ENCODE measurements around the gene AQP2.

AQP2 gene

DNA sequence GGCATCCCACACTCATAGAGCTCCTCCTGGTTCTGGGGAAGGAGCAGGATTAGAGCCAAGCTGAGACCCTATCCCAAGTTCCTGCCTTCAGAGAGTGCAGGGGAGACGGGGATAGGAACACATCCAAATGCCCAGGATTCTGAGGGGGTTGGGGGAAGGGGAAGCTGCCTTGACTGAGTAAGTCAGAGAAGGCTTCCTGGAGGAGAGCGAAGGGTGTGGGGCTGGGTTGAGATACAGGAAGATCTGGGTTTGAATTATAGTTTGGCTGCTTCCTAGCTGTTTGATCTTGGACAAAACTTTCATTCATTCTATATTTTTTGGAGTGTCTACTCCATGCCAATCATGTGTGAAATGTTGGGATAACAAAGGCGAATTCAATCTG, 8.0 kb upstream of the AQP2 start:
- no peak for TF ChIP-seq FOXP2 (optimal IDR thresholded peaks at IDR 0.05; ENCODE audit: borderline replicate concordance, extremely low read depth, extremely low read length, insufficient read depth)
- TF ChIP-seq SIN3A (IDR thresholded peaks at IDR 0.05; ENCODE audit: borderline replicate concordance, insufficient read depth, low read length) = no peak
- TF ChIP-seq, protein P1, sequence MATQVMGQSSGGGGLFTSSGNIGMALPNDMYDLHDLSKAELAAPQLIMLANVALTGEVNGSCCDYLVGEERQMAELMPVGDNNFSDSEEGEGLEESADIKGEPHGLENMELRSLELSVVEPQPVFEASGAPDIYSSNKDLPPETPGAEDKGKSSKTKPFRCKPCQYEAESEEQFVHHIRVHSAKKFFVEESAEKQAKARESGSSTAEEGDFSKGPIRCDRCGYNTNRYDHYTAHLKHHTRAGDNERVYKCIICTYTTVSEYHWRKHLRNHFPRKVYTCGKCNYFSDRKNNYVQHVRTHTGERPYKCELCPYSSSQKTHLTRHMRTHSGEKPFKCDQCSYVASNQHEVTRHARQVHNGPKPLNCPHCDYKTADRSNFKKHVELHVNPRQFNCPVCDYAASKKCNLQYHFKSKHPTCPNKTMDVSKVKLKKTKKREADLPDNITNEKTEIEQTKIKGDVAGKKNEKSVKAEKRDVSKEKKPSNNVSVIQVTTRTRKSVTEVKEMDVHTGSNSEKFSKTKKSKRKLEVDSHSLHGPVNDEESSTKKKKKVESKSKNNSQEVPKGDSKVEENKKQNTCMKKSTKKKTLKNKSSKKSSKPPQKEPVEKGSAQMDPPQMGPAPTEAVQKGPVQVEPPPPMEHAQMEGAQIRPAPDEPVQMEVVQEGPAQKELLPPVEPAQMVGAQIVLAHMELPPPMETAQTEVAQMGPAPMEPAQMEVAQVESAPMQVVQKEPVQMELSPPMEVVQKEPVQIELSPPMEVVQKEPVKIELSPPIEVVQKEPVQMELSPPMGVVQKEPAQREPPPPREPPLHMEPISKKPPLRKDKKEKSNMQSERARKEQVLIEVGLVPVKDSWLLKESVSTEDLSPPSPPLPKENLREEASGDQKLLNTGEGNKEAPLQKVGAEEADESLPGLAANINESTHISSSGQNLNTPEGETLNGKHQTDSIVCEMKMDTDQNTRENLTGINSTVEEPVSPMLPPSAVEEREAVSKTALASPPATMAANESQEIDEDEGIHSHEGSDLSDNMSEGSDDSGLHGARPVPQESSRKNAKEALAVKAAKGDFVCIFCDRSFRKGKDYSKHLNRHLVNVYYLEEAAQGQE (IDR thresholded peaks at IDR 0.05; ENCODE audit: insufficient read depth in 1 of 2, low read depth in 2 of 2, low read length in 2 of 2) = no peak
- no peak for TF ChIP-seq TAF1 (IDR thresholded peaks at IDR 0.05; ENCODE audit: borderline replicate concordance, insufficient read depth, low read length)

DNA sequence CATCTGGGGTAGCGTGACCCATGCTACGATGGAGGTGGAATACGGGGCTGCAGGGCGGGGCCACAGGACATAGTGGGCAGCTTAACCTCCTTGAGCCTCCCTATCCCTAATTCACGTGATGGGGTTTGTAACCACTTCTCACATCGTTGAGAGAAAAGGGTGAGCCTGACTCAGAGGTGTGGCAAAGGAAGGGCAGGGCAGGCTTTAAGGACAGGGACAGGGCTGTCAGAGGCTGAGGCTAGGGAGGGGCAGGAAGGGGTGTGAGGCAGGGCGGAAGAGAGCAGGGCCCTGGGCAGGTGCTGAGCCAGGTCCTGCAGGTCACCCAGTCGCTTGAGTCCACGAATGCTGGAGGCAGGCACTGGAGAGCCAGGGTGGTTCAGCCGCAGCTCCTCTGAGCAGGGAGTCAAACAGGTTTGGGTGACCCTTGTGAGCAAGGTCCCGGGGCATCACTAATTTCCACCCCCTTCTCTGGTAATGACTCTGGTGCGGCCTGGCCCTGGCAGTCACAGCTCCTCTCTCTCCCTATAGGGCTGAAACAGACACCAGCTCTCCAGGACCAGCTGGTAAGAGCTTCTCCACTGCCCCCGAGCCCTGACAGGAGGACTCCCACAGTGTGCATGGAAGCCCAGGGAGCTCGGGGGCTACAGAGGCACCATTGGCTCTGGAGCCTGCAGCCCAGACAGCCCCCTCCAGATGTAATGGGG, 7.5 kb upstream of the AQP2 start:
- TF ChIP-seq FOXP2 (optimal IDR thresholded peaks at IDR 0.05; ENCODE audit: borderline replicate concordance, extremely low read depth, extremely low read length, insufficient read depth) = no peak
- no peak for TF ChIP-seq POLR2AphosphoS5 (IDR thresholded peaks at IDR 0.05; ENCODE audit: low read depth, low read length)
- no peak for TF ChIP-seq TAF1 (IDR thresholded peaks at IDR 0.05; ENCODE audit: borderline replicate concordance, insufficient read depth, low read length)
- TF ChIP-seq, protein P1 (IDR thresholded peaks at IDR 0.05; ENCODE audit: insufficient read depth in 1 of 2, low read depth in 2 of 2, low read length in 2 of 2) = no peak
- no peak for TF ChIP-seq SIN3A (IDR thresholded peaks at IDR 0.05; ENCODE audit: borderline replicate concordance, insufficient read depth, low read length)

DNA sequence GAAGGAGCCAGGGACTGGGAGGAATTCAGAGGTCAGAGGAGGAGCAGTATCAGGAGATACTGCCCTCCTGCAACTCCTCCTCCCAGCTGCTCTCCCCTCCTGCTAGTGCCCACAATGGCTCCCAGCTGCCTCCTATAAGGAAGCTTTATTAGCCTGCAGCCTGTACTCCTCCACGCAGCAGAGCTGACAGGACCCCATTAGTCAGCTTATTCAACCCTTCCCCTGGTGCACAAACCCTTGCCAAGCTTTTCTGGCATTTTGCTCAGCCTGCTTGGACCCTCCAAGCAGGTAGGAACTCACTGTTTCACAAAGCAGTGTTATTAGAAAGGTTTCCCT, 6.9 kb upstream of the AQP2 start:
- TF ChIP-seq POLR2AphosphoS5 (IDR thresholded peaks at IDR 0.05; ENCODE audit: low read depth, low read length) = no peak
- TF ChIP-seq SIN3A (IDR thresholded peaks at IDR 0.05; ENCODE audit: borderline replicate concordance, insufficient read depth, low read length) = no peak
- TF ChIP-seq TAF1 (IDR thresholded peaks at IDR 0.05; ENCODE audit: borderline replicate concordance, insufficient read depth, low read length) = no peak
- TF ChIP-seq, protein P1 (IDR thresholded peaks at IDR 0.05; ENCODE audit: insufficient read depth in 1 of 2, low read depth in 2 of 2, low read length in 2 of 2) = no peak
- TF ChIP-seq FOXP2 (optimal IDR thresholded peaks at IDR 0.05; ENCODE audit: borderline replicate concordance, extremely low read depth, extremely low read length, insufficient read depth) = no peak

DNA sequence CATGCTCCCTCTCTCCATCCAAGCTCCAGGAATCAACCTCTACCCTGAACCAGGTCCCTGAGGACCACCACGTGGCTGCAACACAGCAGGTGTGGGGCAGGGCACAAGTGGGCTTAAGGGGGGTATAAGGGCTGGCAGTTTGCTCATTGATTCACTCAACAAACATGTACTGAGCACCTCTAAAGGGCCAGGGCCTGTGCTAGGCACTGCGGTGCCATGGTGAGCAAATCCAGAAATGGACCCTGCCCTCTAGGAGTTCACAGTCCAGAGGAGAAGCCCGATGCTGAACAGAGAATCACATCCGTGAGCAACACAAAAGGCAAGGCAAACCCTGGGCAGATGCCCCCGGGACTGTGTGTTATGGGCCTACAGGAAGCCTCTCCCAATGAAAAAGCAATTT, 6.5 kb upstream of the AQP2 start:
- TF ChIP-seq SIN3A (IDR thresholded peaks at IDR 0.05; ENCODE audit: borderline replicate concordance, insufficient read depth, low read length) (no peak), FOXP2 (optimal IDR thresholded peaks at IDR 0.05; ENCODE audit: borderline replicate concordance, extremely low read depth, extremely low read length, insufficient read depth) (no peak), POLR2AphosphoS5 (IDR thresholded peaks at IDR 0.05; ENCODE audit: low read depth, low read length) (no peak), TAF1 (IDR thresholded peaks at IDR 0.05; ENCODE audit: borderline replicate concordance, insufficient read depth, low read length) (no peak)
- TF ChIP-seq, protein P1 (IDR thresholded peaks at IDR 0.05; ENCODE audit: insufficient read depth in 1 of 2, low read depth in 2 of 2, low read length in 2 of 2) = no peak

DNA sequence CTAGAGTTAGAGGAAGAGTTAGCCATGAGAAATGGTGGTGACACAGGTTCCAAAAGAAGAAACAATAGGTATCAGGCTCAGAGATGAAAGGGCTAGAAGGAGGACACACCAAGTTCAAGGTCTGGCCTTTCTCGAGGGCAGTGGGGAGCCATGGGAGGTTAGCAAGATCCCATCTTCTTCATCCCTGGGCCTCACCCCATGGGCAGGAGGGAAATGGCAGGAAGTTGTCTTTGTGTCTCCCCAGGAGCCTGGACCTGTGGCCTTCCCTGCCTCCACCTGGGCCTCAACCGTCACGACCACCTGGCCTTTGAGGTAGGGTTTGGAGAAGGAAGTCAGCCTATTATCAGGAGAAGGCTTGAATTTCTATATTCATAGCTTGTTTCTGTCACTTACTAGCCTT, 5.8 kb upstream of the AQP2 start:
- no peak for TF ChIP-seq SIN3A (IDR thresholded peaks at IDR 0.05; ENCODE audit: borderline replicate concordance, insufficient read depth, low read length)
- TF ChIP-seq FOXP2 (optimal IDR thresholded peaks at IDR 0.05; ENCODE audit: borderline replicate concordance, extremely low read depth, extremely low read length, insufficient read depth) = no peak
- TF ChIP-seq, protein P1 (IDR thresholded peaks at IDR 0.05; ENCODE audit: insufficient read depth in 1 of 2, low read depth in 2 of 2, low read length in 2 of 2) = no peak
- TF ChIP-seq TAF1 (IDR thresholded peaks at IDR 0.05; ENCODE audit: borderline replicate concordance, insufficient read depth, low read length) = no peak
- no peak for TF ChIP-seq POLR2AphosphoS5 (IDR thresholded peaks at IDR 0.05; ENCODE audit: low read depth, low read length)

All from PFSK-1 (cell line).